Measurements from ENCODE around the gene GGTA1. TPM values are rescaled to one million over a fixed set of nuclear protein-coding genes. Genes with fewer than 3 reads are reported as not detected.

The GGTA1 gene
- total RNA-seq, 1 experiment from 2014 or later = not detected

DNA sequence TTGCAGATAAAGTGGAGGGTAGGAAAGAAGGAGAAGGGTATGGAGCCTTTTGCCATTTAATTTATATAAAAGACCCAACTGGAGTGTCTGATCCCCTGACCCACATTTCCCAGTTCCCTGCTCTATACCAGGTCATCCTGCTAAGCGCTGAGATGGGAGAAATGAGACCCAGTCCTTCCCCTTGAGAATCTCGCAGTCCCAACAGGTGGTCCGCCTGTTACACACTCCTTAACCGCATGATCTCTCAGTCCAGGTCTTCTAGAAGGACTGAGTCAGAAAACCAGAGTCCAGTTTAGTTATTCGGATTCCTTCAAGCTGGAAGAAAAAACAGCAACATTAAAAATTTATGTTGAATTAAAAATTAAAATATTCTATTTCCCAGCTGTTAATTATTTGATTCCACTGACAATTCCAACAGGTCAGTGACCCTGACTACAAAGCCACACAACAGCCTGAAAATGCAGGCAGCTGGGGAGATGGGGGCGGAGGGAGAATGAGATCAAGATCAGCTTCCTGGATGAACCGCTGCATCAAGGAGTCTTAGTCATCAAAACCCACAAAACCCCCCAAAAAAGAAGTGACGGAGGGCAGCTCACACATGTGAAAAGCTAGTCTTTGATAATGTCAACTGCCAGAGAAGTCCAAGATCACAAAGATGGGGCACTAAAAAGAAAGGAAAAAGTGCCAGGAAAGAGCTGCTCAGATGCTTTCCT lies 44.0 kb downstream of the GGTA1 start:
- Histone ChIP-seq H3T11ph (ENCODE audit: low read length) (no peak overlapping the region), H2BK5ac (ENCODE audit: insufficient read length, low read length) (no peak overlapping the region), H4K8ac (replicated peaks; ENCODE audit: insufficient read length, low read depth, low read length) (no peak overlapping the region), H2BK120ac (ENCODE audit: low read depth, low read length, poor library complexity, severe bottlenecking) (no peak overlapping the region), H3K23me2 (ENCODE audit: insufficient read length, low read depth, low read length, poor library complexity, severe bottlenecking) (no peaks in the 10 kb centered on the region), H4K5ac (ENCODE audit: insufficient read length, low read depth, low read length) (no peak overlapping the region), H3K27me3 (ENCODE audit: insufficient read depth, low read length) (no peaks in the 10 kb centered on the region), H3K14ac (ENCODE audit: insufficient read depth, low read length) (no peak overlapping the region), H3K9me3 (ENCODE audit: control insufficient read depth, low read depth, low read length) (no peaks in the 10 kb centered on the region), H3K9ac (ENCODE audit: extremely low read depth, insufficient read length, low read length) (no peak overlapping the region), H3K79me1 (ENCODE audit: insufficient read depth, low read depth, low read length, poor library complexity, severe bottlenecking) (no peaks in the 10 kb centered on the region), H3K23ac (ENCODE audit: insufficient read length, low read depth, low read length) (no peak overlapping the region), H2AK5ac (ENCODE audit: insufficient read length, low read length) (no peak overlapping the region), H2BK20ac (ENCODE audit: low read depth, low read length, poor library complexity, severe bottlenecking) (no peak overlapping the region), H4K20me1 (ENCODE audit: control insufficient read depth, insufficient read depth, insufficient read length) (no peaks in the 10 kb centered on the region), H4K91ac (ENCODE audit: insufficient read length, low read depth, low read length) (no peak overlapping the region), H3K27ac (ENCODE audit: insufficient read length, low read depth, low read length) (no peak overlapping the region), H2AFZ (ENCODE audit: low read length) (no peak overlapping the region), H2BK12ac (ENCODE audit: insufficient read length, low read depth, low read length) (no peak overlapping the region), H3K56ac (ENCODE audit: insufficient read length, low read depth, low read length) (no peak overlapping the region), H3K4me1 (ENCODE audit: insufficient read depth, low read length) (no peaks in the 10 kb centered on the region), H3K79me2 (ENCODE audit: insufficient read depth, low read length) (no peaks in the 10 kb centered on the region), H3K4ac (ENCODE audit: low read depth, low read length) (no peak overlapping the region), H3K18ac (ENCODE audit: insufficient read length, low read depth, low read length) (no peak overlapping the region), H2BK15ac (ENCODE audit: low read depth, low read length) (no peak overlapping the region), H3K4me2 (ENCODE audit: insufficient read depth, insufficient read length, low read length) (no peak overlapping the region)
- no CpG with 5 or more reads among the region's 8 CpGs for WGBS (ENCODE audit: extremely low coverage, insufficient read length, low lambda C conversion rate)
- Mint-ChIP-seq H3K4me3 (no peak overlapping the region), H3K9me3 (no peaks in the 10 kb centered on the region), H3K27ac (no peak overlapping the region), H3K36me3 (ENCODE audit: insufficient read depth in 1 of 3, low read depth in 3 of 3) (no peaks in the 10 kb centered on the region), H3K4me1 (peaks cover 13 to 15% of the 10 kb centered on the region in 2 experiments), H3K27me3 (ENCODE audit: low read depth) (peaks cover 22% of the 10 kb centered on the region)
- DNase-seq = no peak
- TF ChIP-seq, protein P1, sequence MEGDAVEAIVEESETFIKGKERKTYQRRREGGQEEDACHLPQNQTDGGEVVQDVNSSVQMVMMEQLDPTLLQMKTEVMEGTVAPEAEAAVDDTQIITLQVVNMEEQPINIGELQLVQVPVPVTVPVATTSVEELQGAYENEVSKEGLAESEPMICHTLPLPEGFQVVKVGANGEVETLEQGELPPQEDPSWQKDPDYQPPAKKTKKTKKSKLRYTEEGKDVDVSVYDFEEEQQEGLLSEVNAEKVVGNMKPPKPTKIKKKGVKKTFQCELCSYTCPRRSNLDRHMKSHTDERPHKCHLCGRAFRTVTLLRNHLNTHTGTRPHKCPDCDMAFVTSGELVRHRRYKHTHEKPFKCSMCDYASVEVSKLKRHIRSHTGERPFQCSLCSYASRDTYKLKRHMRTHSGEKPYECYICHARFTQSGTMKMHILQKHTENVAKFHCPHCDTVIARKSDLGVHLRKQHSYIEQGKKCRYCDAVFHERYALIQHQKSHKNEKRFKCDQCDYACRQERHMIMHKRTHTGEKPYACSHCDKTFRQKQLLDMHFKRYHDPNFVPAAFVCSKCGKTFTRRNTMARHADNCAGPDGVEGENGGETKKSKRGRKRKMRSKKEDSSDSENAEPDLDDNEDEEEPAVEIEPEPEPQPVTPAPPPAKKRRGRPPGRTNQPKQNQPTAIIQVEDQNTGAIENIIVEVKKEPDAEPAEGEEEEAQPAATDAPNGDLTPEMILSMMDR (conservative IDR thresholded peaks at IDR 0.05) = no peak

All from H9 (cell line).